ENCODE results near the gene USP35.

The USP35 gene

GRCh38 chr11:78254268-78254667 is 65.5 kb downstream of the USP35 start:
- no peak overlapping the region for H3K4me3 ChIP-seq (ENCODE audit: low read depth, low read length)
- DNase-seq (ENCODE audit: low read depth): no peak
- TF ChIP-seq CTCF (IDR thresholded peaks at IDR 0.05; ENCODE audit: control insufficient read depth, extremely low read depth, insufficient read depth): no peak

GRCh38 chr11:78255919-78256318 is 67.2 kb downstream of the USP35 start:
- no peak for DNase-seq (ENCODE audit: low read depth)
- no peak overlapping the region for H3K4me3 ChIP-seq (ENCODE audit: low read depth, low read length)
- TF ChIP-seq CTCF (IDR thresholded peaks at IDR 0.05; ENCODE audit: control insufficient read depth, extremely low read depth, insufficient read depth): no peak

GRCh38 chr11:78256962-78257361 is 68.2 kb downstream of the USP35 start:
- TF ChIP-seq CTCF (IDR thresholded peaks at IDR 0.05; ENCODE audit: control insufficient read depth, extremely low read depth, insufficient read depth): no peak
- no peak overlapping the region for H3K4me3 ChIP-seq (ENCODE audit: low read depth, low read length)
- no peak for DNase-seq (ENCODE audit: low read depth)

GRCh38 chr11:78257654-78258053 is 68.9 kb downstream of the USP35 start:
- TF ChIP-seq CTCF (IDR thresholded peaks at IDR 0.05; ENCODE audit: control insufficient read depth, extremely low read depth, insufficient read depth): no peak
- no peak overlapping the region for H3K4me3 ChIP-seq (ENCODE audit: low read depth, low read length)
- no peak for DNase-seq (ENCODE audit: low read depth)

- H3K4me3 ChIP-seq (ENCODE audit: low read depth, low read length): no peak overlapping the region
- no peak for TF ChIP-seq CTCF (IDR thresholded peaks at IDR 0.05; ENCODE audit: control insufficient read depth, extremely low read depth, insufficient read depth)
- DNase-seq (ENCODE audit: low read depth): peak; percentile 47
These were observed 71.2 kb downstream of the USP35 start for GRCh38 chr11:78259777-78260487.

GRCh38 chr11:78261367-78261766 is 72.6 kb downstream of the USP35 start:
- H3K4me3 ChIP-seq (ENCODE audit: low read depth, low read length): no peak overlapping the region
- no peak for TF ChIP-seq CTCF (IDR thresholded peaks at IDR 0.05; ENCODE audit: control insufficient read depth, extremely low read depth, insufficient read depth)
- DNase-seq (ENCODE audit: low read depth): no peak

GRCh38 chr11:78261828-78262227 is 73.1 kb downstream of the USP35 start:
- no peak for TF ChIP-seq CTCF (IDR thresholded peaks at IDR 0.05; ENCODE audit: control insufficient read depth, extremely low read depth, insufficient read depth)
- no peak for DNase-seq (ENCODE audit: low read depth)
- no peak overlapping the region for H3K4me3 ChIP-seq (ENCODE audit: low read depth, low read length)
